ENCODE results near the gene TDRD7. TPM values are rescaled to one million over a fixed set of nuclear protein-coding genes. Genes with fewer than 3 reads are reported as not detected.

Gene TDRD7
- total and polyA plus RNA-seq, 2 of the 8 experiments (the other 6 are each of a cell fraction or from before 2014, with no cell fraction given) = 1.2 to 2.3 TPM

GRCh38 chr9:97517331-97518089, 105.6 kb downstream of the TDRD7 start (continued):
- no peak for TF ChIP-seq CHD7 (IDR thresholded peaks at IDR 0.05; ENCODE audit: insufficient replicate concordance, low read length)
- TF ChIP-seq USF2 (IDR thresholded peaks at IDR 0.05; ENCODE audit: low read length) = no peak
- TF ChIP-seq GTF2F1 (IDR thresholded peaks at IDR 0.05; ENCODE audit: borderline replicate concordance, low read depth, low read length) = no peak
- TF ChIP-seq BRCA1 (IDR thresholded peaks at IDR 0.05; ENCODE audit: low read depth, low read length) = no peak
- no peak for TF ChIP-seq SP4 (IDR thresholded peaks at IDR 0.05; ENCODE audit: low read length)
- no peak for TF ChIP-seq KDM1A (IDR thresholded peaks at IDR 0.05; ENCODE audit: borderline replicate concordance, low read length)
- TF ChIP-seq BACH1 (IDR thresholded peaks at IDR 0.05; ENCODE audit: low read length) = no peak
- no peak for TF ChIP-seq RFX5 (IDR thresholded peaks at IDR 0.05; ENCODE audit: borderline replicate concordance, low read depth, low read length)
- no peak for TF ChIP-seq CBX8 (IDR thresholded peaks at IDR 0.05; ENCODE audit: borderline replicate concordance, low read depth, low read length)

All from H1 (cell line).